RWPE1 (cell line): ENCODE measurements around the gene BCR.
A peak's percentile ranks its signal among the peaks of the same experiment; 100 is the strongest.

Source experiments
- CTCF ChIA-PET: fragments of 350-600 bp; sonication (Branson Sonifier 250); formaldehyde crosslinking; extraction: SDS; loops from one replicate; lab custom pipeline; 2021; lab: Yijun Ruan, JAX
- POLR2A ChIA-PET: fragments of 400-600 bp; formaldehyde crosslinking; extraction: SDS; loops from one replicate; lab custom pipeline; 2020; ENCODE audit warnings: antibody characterized with exemption; ENCODE audit not compliant: low non-redundant PET; lab: Yijun Ruan, JAX
- DNase-seq: peaks from one replicate; pipeline ENCODE4 v3.0.0; 2012; ENCODE audit warnings: low spot score
- H3K27ac ChIP-seq: fragments of 450-650 bp; 2 replicates; pipeline ENCODE4 v1.5.1; 2017
- CTCF ChIP-seq: fragments of 450-650 bp; conservative IDR thresholded peaks from 2 replicates; pipeline ENCODE4 v1.5.1; 2017; ENCODE audit warnings: low read depth, mild to moderate bottlenecking

The BCR gene

GRCh38 chr22:23179381-23180299, 669 bp upstream of the BCR start:
- no peak for DNase-seq
- peak overlapping the region; percentile 81 for H3K27ac ChIP-seq
- ChIA-PET CTCF (interaction anchor here (0.7 kb wide), 1 partner anchor 30 kb away, joined by 3 read pairs; no protein-coding TSS in a partner anchor), POLR2A (no interaction called here)
- TF ChIP-seq CTCF, result no peak

DNA sequence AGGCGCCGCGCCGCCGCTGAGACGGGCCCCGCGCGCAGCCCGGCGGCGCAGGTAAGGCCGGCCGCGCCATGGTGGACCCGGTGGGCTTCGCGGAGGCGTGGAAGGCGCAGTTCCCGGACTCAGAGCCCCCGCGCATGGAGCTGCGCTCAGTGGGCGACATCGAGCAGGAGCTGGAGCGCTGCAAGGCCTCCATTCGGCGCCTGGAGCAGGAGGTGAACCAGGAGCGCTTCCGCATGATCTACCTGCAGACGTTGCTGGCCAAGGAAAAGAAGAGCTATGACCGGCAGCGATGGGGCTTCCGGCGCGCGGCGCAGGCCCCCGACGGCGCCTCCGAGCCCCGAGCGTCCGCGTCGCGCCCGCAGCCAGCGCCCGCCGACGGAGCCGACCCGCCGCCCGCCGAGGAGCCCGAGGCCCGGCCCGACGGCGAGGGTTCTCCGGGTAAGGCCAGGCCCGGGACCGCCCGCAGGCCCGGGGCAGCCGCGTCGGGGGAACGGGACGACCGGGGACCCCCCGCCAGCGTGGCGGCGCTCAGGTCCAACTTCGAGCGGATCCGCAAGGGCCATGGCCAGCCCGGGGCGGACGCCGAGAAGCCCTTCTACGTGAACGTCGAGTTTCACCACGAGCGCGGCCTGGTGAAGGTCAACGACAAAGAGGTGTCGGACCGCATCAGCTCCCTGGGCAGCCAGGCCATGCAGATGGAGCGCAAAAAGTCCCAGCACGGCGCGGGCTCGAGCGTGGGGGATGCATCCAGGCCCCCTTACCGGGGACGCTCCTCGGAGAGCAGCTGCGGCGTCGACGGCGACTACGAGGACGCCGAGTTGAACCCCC, 798 bp downstream of the BCR start:
- ChIA-PET CTCF (interaction anchor here (0.6 to 2.3 kb wide), 2 partner anchors 101 to 209 kb away, joined by 3 to 13 read pairs; no protein-coding TSS in a partner anchor), POLR2A (interaction anchor here (0.6 to 0.7 kb wide), 3 partner anchors 34 to 90 kb away, joined by 3 read pairs; no protein-coding TSS in a partner anchor)
- peak overlapping the region; percentile 81 for H3K27ac ChIP-seq
- no peak for TF ChIP-seq CTCF
- no peak for DNase-seq

GRCh38 chr22:23181721-23182308, 1.5 kb downstream of the BCR start:
- no peak for DNase-seq
- ChIA-PET CTCF (interaction anchor here (0.6 to 2.3 kb wide), 3 partner anchors 12 to 208 kb away, joined by 3 to 13 read pairs (median 3); no protein-coding TSS in a partner anchor), POLR2A (no interaction called here)
- H3K27ac ChIP-seq, result peak overlapping the region; percentile 81
- TF ChIP-seq CTCF, result no peak

DNA sequence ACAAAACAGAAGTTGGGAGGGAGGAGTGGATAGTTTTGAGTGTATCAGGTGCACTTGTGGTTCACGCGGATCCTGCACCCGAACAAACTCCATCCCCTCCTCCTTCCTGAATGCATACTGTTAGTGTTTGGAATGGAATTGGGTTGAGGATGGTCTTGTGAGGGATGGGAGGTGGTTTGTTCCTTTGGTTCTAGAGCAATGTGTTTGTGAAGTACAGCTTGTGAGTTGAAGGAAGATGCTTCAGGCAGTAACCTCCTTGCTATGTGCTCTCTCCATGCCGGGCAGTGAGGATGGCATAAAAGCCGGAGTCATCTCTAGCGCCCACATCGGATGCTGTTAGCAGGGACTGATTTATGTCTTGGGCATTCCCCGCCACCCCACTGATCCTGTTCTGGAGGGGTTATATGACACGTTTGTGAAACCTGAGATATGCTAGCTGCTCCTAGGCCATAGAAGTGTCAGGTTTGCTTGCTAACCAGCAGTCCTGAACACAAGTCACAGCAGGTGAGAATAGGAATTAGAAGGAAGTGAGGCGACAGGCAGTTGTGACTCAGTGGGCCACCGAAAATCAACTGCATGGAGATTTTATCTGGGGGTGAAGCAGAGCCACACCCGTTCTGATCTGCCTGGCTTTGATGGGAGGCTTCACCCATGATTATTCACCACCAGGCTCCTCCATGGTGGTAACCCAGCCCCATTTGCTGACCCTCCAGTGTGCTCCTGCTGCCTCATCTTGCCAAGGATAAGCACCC, 2.2 kb downstream of the BCR start:
- CTCF ChIA-PET, result interaction anchor here (0.6 to 2.3 kb wide), 2 partner anchors 11 to 100 kb away, joined by 3 to 13 read pairs; no protein-coding TSS in a partner anchor
- DNase-seq, result peak; percentile 71
- no peak for TF ChIP-seq CTCF
- POLR2A ChIA-PET, result no interaction called here
- H3K27ac ChIP-seq, result peak overlapping the region; percentile 81

- CTCF ChIA-PET, result interaction anchor here (1.0 kb wide), 1 partner anchor 99 kb away, joined by 5 read pairs; no protein-coding TSS in a partner anchor
- no peak for TF ChIP-seq CTCF
- DNase-seq, result no peak
- POLR2A ChIA-PET, result no interaction called here
- H3K27ac ChIP-seq, result peak overlapping the region; percentile 81
These were observed 2.9 kb downstream of the BCR start for GRCh38 chr22:23183061-23183698.
